Common myeloid progenitor, CD34-positive (primary cell): ENCODE measurements around the gene BDP1. TPM values are rescaled to one million over a fixed set of nuclear protein-coding genes. Genes with fewer than 3 reads are reported as not detected.
"Not testable (repeated sequence)": the region's sequence is repeated elsewhere in the genome, so short reads cannot be mapped to it uniquely, and the experiment has no call there.

Source experiments
- CTCF ChIA-PET: fragments of 350-600 bp; sonication (Branson Sonifier 250); formaldehyde crosslinking; loops from one replicate; lab custom pipeline; 2021; ENCODE audit warnings: antibody characterized with exemption; lab: Charles Lee
- POLR2A ChIA-PET: fragments of 350-600 bp; sonication (Branson Sonifier 250); formaldehyde crosslinking; loops from one replicate; lab custom pipeline; 2021; ENCODE audit warnings: antibody characterized with exemption; lab: Charles Lee
- DNase-seq, 3 donors: peaks; one replicate each; pipeline versions ENCODE4 v3.0.0 to v3.0.0-alpha.2; 2013
- H3K27ac ChIP-seq, 2 experiments: 1 replicate in 1 of 2; 2 replicates in 1 of 2; pipeline ENCODE4 v1.7.0; 2013; ENCODE audit warnings: inconsistent platforms in 2 of 2, low read length in 2 of 2, mild to moderate bottlenecking in 2 of 2, low read depth in 1 of 2, moderate library complexity in 1 of 2; ENCODE audit not compliant: severe bottlenecking in 2 of 2, insufficient read depth in 1 of 2, poor library complexity in 1 of 2
- H3K27me3 ChIP-seq, 5 experiments: replicated peaks in 2 of 5; 1 replicate in 3 of 5; 2 replicates in 2 of 5; pipeline versions ENCODE4 v1.6.1 to v1.7.0; 2013; ENCODE audit warnings: low read length in 4 of 5, mild to moderate bottlenecking in 2 of 5, moderate library complexity in 2 of 5, inconsistent platforms in 1 of 5; ENCODE audit not compliant: insufficient read depth in 5 of 5, control insufficient read depth in 4 of 5
- H3K36me3 ChIP-seq, 4 experiments: 1 replicate in 2 of 4; 2 replicates in 2 of 4; pipeline versions ENCODE4 v1.6.1 to v1.7.0; 2013; ENCODE audit warnings: low read length in 3 of 4, control low read depth in 1 of 4, mild to moderate bottlenecking in 1 of 4; ENCODE audit not compliant: control insufficient read depth in 4 of 4, insufficient read depth in 4 of 4
- H3K4me1 ChIP-seq, 4 experiments: 1 replicate in 3 of 4; 2 replicates in 1 of 4; pipeline versions ENCODE4 v1.6.1 to v1.7.1; 2013; ENCODE audit warnings: low read length in 3 of 4, mild to moderate bottlenecking in 3 of 4, control low read depth in 1 of 4, inconsistent platforms in 1 of 4, moderate library complexity in 1 of 4; ENCODE audit not compliant: control insufficient read depth in 4 of 4, insufficient read depth in 4 of 4; ENCODE audit errors: control extremely low read depth in 1 of 4
- H3K4me3 ChIP-seq, 7 experiments: 1 replicate in 4 of 7; 2 replicates in 3 of 7; pipeline versions ENCODE4 v1.5.1 to v1.7.0; 2013; ENCODE audit warnings: mild to moderate bottlenecking in 7 of 7, low read length in 6 of 7, moderate library complexity in 6 of 7, inconsistent platforms in 2 of 7, low read depth in 2 of 7, control low read depth in 1 of 7; ENCODE audit not compliant: insufficient read depth in 4 of 7, control insufficient read depth in 1 of 7; ENCODE audit errors: extremely low read depth in 1 of 7
- H3K9me3 ChIP-seq, 5 experiments: 1 replicate in 4 of 5; 2 replicates in 1 of 5; pipeline versions ENCODE4 v1.6.1 to v1.7.1; 2013; ENCODE audit warnings: low read length in 4 of 5, mild to moderate bottlenecking in 2 of 5, inconsistent platforms in 1 of 5, low read depth in 1 of 5, moderate library complexity in 1 of 5; ENCODE audit not compliant: control insufficient read depth in 4 of 5, insufficient read depth in 2 of 5; ENCODE audit errors: control extremely low read depth in 1 of 5
- WGBS: methylation state at CpG from one replicate; pipeline ENCODE4 v1.1.5; 2013; ENCODE audit not compliant: insufficient coverage; 5-methylcytosine and 5-hydroxymethylcytosine counted together
- polyA plus RNA-seq: library from polyadenylated mRNA; unstranded; fragments of 120-200 nt; gene quantifications from one replicate; pipeline ENCODE4 v1.2.1, GENCODE V29; 2013

The BDP1 gene, protein sequence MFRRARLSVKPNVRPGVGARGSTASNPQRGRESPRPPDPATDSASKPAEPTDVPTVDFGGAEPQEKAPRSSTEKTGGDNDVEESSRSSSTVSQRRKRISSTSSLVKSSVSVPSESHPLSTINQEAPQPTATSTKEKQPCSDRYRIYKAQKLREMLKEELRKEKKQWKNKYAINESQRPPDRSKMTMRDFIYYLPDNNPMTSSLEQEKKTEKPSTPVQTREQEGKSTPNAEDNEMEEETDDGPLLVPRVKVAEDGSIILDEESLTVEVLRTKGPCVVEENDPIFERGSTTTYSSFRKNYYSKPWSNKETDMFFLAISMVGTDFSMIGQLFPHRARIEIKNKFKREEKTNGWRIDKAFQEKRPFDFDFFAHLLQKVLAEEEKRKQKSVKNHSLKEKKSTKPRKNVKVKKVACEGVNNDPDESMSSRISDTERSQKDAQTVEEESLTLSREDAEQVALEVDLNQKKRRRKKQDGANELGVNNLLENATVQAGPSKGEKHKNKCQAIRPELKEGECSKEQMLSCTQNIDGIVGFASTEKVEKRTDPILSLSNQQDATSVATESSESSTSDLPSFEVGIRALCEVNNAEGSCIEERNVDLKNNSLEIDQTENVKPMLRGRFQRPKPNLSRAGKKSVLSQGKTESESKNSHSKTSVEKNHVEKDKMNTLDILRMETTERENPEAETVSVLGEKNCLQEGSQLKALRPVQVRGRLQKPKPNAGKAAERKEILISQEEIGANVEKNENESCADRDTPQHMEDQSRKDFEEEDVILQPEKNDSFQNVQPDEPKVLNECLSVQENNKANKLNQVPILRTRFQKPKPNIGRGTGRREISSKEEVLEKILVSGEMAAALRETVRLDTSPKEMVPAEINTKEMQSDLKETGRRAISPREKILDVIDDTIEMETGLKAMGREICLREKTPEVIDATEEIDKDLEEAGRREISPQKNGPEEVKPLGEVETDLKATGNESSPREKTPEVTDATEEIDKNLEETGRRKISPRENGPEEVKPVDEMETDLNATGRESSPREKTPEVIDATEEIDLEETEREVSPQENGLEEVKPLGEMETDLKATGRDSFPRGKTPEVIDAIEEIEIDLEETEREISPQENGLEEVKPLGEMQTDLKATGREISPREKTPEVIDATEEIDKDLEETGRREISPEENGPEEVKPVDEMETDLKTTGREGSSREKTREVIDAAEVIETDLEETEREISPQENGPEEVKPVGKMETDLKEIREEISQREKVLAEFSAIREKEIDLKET (N-terminal part only)
- polyA plus RNA-seq, result 24.4 TPM

DNA sequence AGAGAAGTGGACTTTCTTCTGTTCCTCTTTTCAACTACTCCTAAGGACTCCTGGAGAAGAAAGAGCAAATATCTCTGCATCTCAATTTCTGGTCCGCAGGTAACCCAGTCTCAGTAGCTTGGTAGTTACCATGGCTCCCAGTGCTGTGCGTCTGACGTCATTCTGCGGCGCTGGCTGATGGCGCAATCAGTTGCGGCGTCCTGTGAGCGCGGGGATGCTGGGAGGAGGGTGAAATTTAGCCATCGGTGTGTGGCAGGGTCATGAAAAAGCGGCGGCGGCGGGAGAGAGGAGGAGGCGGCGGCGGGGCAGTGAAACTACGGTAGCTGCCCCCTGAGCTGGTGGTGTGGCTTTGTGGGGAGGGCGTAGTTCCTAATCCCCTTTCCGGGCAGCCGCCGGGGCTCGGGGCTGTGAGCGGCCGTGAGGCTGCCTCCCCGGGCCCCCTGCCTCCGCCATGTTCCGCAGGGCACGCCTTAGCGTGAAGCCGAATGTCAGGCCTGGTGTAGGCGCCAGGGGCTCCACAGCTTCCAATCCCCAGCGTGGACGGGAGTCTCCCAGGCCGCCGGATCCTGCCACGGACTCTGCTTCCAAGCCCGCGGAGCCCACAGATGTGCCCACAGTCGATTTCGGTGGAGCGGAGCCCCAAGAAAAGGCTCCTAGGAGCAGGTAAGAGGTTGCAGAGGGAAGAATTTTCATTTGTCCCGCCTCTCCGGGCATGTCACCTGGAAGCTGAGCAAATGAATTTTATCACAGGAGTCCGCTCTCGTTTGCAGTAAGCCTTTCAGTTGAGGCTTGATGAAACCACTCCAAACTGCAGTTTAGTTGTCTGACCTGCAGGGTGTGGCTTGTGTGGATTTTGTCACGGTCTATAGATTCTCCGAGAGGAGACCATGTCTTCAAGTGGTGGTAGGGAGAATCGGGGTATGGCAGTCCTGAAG lies at the start of gene BDP1:
BDP1 (plus strand) TSS at position 225 of the 935 bp plus-strand sequence; CDS start at position 452, 227 bp downstream.
- ChIA-PET CTCF (interaction anchor here (0.9 kb wide), 1 partner anchor 21 kb away, joined by 3 read pairs; no protein-coding TSS in a partner anchor), POLR2A (interaction anchor here (0.6 kb wide), 1 partner anchor 1408 kb away, joined by 3 read pairs; no protein-coding TSS in a partner anchor)
- Histone ChIP-seq H3K4me3 (peak within 1 kb of the TSS; percentile 82 to 97 (median 93)), H3K36me3 (peaks cover 0 to 20% (median 11%) of the 10 kb centered on the region in 4 experiments), H3K9me3 (no peaks in the 10 kb centered on the region), H3K27me3 (peaks cover 4 to 10% (median 5%) of the 10 kb centered on the region in 5 experiments), H3K4me1 (peaks cover 8 to 20% (median 15%) of the 10 kb centered on the region in 4 experiments), H3K27ac (peak within 1 kb of the TSS; percentile 74 to 91)
- peak; percentile 97 for DNase-seq
- WGBS, result 0% methylated on average over 47 of the region's 50 CpGs

DNA sequence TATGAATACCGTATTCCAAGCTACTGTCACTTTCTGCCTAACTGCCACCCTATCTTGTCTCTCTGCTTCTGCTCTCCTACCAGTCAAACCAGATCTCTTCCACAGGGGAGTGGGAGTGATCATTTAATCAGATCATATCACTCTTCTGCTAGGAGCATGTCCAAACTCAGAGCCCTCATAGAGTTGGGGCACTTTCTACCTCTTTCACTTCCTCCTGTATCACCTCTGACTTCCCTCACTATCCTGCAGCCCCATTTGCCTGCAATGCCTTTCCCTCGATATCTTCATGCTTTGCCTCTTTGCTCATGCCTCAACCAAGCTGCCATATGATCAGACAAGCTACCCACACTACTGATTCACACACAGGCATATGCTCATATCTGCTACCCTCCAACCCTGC lies 45.4 kb upstream of the BDP1 start:
- H3K9me3 ChIP-seq, H3K36me3 ChIP-seq, DNase-seq, H3K27ac ChIP-seq, H3K4me3 ChIP-seq, H3K4me1 ChIP-seq, CTCF ChIA-PET, POLR2A ChIA-PET, H3K27me3 ChIP-seq: not testable (repeated sequence)
- WGBS, result 88% methylated on average over 2 of the region's 2 CpGs

DNA sequence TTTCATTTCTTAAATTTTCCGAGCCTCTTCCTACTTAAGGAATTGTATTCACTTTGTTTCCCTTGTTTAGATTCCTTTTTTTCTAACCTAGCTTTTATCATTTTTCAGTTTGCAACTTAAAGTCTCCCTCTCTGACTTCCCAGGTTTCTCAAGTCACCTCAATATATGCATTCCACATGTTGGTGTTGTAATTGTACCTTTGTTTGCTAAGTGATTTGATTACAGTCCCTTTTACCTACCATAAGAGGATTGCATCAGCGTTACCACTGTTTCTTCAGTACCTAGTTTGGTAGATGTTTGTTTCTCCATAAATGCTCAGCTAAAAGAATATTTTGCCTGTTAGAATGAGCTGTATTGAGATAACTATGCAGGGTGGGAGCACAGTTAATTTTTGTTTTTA lies 39.8 kb upstream of the BDP1 start:
- H3K36me3 ChIP-seq, H3K4me3 ChIP-seq, CTCF ChIA-PET, POLR2A ChIA-PET, H3K27me3 ChIP-seq, H3K4me1 ChIP-seq, H3K9me3 ChIP-seq, H3K27ac ChIP-seq, DNase-seq: not testable (repeated sequence)
- WGBS, result no CpG with 5 or more reads among the region's 2 CpGs

DNA sequence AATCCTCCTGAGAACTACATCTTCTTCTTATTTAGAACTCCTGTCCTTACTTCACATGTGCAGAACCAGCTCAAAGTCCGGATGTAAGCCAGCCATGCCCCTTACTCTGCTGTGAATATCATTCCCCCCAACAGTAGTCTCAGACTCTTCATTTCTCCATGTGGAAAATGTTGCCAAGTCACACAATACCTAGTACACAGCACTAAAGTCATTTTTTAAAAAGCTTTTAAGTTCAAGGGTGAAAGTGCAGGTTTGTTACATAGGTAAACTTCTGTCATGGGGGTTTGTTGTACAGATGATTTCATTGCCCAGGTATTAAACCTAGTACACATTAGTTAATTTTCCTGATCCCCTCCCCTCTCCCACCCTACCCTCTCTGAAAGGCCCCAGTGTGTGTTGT lies 37.4 kb upstream of the BDP1 start:
- H3K36me3 ChIP-seq, DNase-seq, H3K27ac ChIP-seq, H3K4me1 ChIP-seq, POLR2A ChIA-PET, H3K9me3 ChIP-seq, CTCF ChIA-PET, H3K4me3 ChIP-seq, H3K27me3 ChIP-seq: not testable (repeated sequence)
- WGBS, result 100% methylated on average over 1 of the region's 1 CpG

DNA sequence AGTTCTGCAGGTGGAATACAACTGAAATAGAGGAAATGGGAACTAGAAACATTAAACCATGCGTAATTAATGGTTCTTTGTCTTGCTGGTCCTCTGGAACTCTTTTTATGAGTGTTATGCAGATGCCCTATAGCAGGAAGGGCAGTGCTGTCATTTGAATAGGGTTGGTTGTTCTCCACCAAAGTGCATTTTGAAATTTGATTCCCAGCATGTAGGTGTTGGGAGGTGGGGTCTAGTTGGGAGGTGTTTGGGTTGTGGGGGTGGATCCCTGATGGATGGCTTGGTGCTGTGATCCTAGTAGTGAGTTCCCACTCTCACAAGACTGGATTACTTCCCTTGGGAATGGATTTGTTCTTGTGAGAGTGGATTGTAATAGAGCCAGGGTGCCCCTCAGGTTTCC lies 34.2 kb upstream of the BDP1 start:
- H3K9me3 ChIP-seq, CTCF ChIA-PET, H3K27ac ChIP-seq, POLR2A ChIA-PET, DNase-seq, H3K4me1 ChIP-seq, H3K27me3 ChIP-seq, H3K36me3 ChIP-seq, H3K4me3 ChIP-seq: not testable (repeated sequence)
- WGBS, result no CpG with 5 or more reads among the region's 1 CpG

DNA sequence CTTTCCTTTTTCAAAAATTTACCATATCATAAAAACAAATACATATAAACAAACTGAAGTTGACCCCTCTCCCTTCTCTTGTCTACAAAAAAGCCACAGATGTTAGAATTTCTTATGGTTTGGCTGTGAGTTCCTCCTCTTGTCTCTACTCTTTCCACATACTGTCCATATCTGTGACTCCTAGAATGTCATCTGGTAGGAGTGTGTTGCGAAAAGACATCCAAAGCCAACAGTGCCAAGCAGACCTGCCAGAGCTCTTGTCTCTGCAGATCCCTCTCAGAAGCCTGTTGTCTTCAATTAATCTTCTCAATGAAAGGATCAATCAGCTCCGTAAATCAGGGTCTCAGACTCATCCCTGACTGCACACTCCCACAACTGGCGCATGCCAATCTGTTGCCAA lies 31.6 kb upstream of the BDP1 start:
- DNase-seq, H3K27me3 ChIP-seq, CTCF ChIA-PET, H3K4me3 ChIP-seq, H3K4me1 ChIP-seq, H3K9me3 ChIP-seq, POLR2A ChIA-PET, H3K27ac ChIP-seq, H3K36me3 ChIP-seq: not testable (repeated sequence)
- WGBS, result 93% methylated on average over 2 of the region's 3 CpGs
